ENCODE measurements around the gene SLAMF9. TPM values are rescaled to one million over a fixed set of nuclear protein-coding genes. Genes with fewer than 3 reads are reported as not detected.

Gene SLAMF9
- total and polyA plus RNA-seq, 2 donors (not counting 3 experiments of a cell fraction or from before 2014, with no cell fraction given): not detected

DNA sequence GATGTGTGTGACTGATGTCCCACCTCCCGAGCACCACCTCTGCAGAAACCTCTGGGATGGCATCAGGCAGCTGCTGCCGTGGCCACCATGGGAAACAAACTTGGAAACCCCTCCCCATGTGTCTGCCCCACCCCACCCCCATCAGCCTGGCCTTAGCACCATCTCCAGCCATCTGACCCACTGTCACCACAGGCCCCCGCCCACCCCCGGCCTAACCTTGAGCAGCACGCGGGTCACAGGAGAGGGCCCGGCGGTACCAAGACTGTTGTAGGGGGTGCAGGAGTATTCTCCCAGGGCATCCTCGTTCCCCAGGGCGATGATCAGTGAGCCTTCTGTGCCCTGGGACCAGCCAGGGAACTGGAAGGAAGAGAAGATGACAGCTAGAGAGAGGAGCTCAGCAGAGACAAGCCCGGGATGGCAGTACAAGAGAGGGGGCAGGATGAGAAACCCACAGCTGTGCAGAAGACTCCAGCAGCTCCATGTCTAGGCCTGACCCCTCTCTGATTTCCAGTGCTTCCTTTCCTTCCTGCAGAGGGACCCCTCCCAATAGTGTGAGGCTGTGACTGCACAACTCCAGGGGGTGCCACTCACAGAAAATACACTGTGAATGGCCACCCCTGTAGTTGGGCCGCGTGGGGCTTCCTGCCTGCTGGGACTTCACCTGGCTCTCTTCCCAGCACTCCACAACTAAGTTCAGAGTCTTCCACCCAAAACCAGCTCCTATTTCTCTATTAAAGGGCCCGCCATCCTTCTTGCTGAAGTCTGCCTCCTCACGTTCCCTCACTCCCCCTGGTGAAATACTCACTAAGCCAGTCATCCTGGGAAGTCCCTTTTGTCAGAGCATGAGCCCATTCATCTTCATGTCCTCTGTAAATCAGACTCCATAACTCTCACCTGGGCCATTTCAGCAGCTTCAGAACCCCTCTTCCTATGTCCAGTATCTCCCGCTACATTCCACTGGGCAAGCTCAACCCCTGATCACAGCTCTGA lies 21.4 kb downstream of the SLAMF9 start:
- TF ChIP-seq, protein P1, sequence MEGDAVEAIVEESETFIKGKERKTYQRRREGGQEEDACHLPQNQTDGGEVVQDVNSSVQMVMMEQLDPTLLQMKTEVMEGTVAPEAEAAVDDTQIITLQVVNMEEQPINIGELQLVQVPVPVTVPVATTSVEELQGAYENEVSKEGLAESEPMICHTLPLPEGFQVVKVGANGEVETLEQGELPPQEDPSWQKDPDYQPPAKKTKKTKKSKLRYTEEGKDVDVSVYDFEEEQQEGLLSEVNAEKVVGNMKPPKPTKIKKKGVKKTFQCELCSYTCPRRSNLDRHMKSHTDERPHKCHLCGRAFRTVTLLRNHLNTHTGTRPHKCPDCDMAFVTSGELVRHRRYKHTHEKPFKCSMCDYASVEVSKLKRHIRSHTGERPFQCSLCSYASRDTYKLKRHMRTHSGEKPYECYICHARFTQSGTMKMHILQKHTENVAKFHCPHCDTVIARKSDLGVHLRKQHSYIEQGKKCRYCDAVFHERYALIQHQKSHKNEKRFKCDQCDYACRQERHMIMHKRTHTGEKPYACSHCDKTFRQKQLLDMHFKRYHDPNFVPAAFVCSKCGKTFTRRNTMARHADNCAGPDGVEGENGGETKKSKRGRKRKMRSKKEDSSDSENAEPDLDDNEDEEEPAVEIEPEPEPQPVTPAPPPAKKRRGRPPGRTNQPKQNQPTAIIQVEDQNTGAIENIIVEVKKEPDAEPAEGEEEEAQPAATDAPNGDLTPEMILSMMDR (IDR thresholded peaks at IDR 0.05; ENCODE audit: extremely low read depth in 1 of 2, insufficient read depth in 1 of 2, low read depth in 1 of 2, low read length in 2 of 2): no peak
- TF ChIP-seq GATA2 (IDR thresholded peaks at IDR 0.05; ENCODE audit: insufficient read depth, insufficient read length, low read depth, low read length) (no peak), EZH2 (IDR thresholded peaks at IDR 0.05; ENCODE audit: borderline replicate concordance, low read depth, low read length, severe bottlenecking) (no peak), POLR2AphosphoS5 (IDR thresholded peaks at IDR 0.05; ENCODE audit: insufficient read depth, low read depth, low read length) (no peak), POLR2A (IDR thresholded peaks at IDR 0.05; ENCODE audit: low read depth, low read length) (no peak), JUN (IDR thresholded peaks at IDR 0.05; ENCODE audit: borderline replicate concordance, insufficient read depth, insufficient read length, low read depth) (no peak), FOS (IDR thresholded peaks at IDR 0.05; ENCODE audit: borderline replicate concordance, insufficient read depth, low read length) (no peak), MYC (IDR thresholded peaks at IDR 0.05; ENCODE audit: low read depth, low read length) (no peak)
- TF ChIP-seq, protein P2, sequence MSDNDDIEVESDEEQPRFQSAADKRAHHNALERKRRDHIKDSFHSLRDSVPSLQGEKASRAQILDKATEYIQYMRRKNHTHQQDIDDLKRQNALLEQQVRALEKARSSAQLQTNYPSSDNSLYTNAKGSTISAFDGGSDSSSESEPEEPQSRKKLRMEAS (IDR thresholded peaks at IDR 0.05; ENCODE audit: insufficient read depth, insufficient read length): no peak
- Histone ChIP-seq H3K4me2 (ENCODE audit: insufficient read depth, low read length) (no peak overlapping the region), H3K36me3 (ENCODE audit: control insufficient read depth in 2 of 2, extremely low read depth in 1 of 2, insufficient read depth in 2 of 2, low read length in 2 of 2) (no peaks in the 10 kb centered on the region), H3K9me3 (replicated peaks; ENCODE audit: control insufficient read depth, insufficient read depth, low read length) (no peaks in the 10 kb centered on the region), H3K9ac (replicated peaks; ENCODE audit: extremely low read depth, insufficient read depth, low read length) (no peak overlapping the region), H2AFZ (ENCODE audit: low read depth, low read length) (no peak overlapping the region), H4K20me1 (replicated peaks; ENCODE audit: control insufficient read depth, extremely low read depth, insufficient read depth, low read length) (no peaks in the 10 kb centered on the region), H3K27me3 (ENCODE audit: control insufficient read depth in 2 of 2, insufficient read depth in 2 of 2, low read length in 2 of 2) (peaks cover 0 to 7% of the 10 kb centered on the region in 2 experiments), H3K4me3 (replicated peaks in 1 of 3; ENCODE audit: insufficient read depth in 1 of 3, low read depth in 1 of 3, low read length in 3 of 3) (no peak overlapping the region), H3K27ac (ENCODE audit: insufficient read depth, low read depth, low read length) (no peak overlapping the region), H3K4me1 (ENCODE audit: control insufficient read depth, extremely low read depth, insufficient read depth, low read length) (no peaks in the 10 kb centered on the region), H3K9me1 (replicated peaks; ENCODE audit: control insufficient read depth, extremely low read depth, insufficient read depth, low read length) (no peaks in the 10 kb centered on the region), H3K79me2 (ENCODE audit: control insufficient read depth, insufficient read depth, low read length) (no peaks in the 10 kb centered on the region)
- CTCF ChIA-PET: interaction anchor here (1.0 to 13.3 kb wide), 2 partner anchors 13 to 73 kb away, joined by 4 to 169 read pairs; partner anchors contain the start of gene IGSF9
- DNase-seq (ENCODE audit: low read depth, low spot score): no peak
- no peak for FAIRE-seq
- dilution Hi-C loops (cut with MboI; ENCODE audit: extremely low pct_ligation_motif_present, low sequenced_read_pairs): no loop called here
- intact Hi-C loops (cut with micrococcal nuclease): loop anchor here (2.0 kb wide), 1 partner anchor 410 kb away; the partner anchor contains the start of genes COPA and NCSTN
- BruUV-seq (replicated peaks): no TSS peak
- POLR2A ChIA-PET: no interaction called here

Data from endothelial cell of umbilical vein (primary cell).